ENCODE results near the gene RAI1.

The RAI1 gene

DNA sequence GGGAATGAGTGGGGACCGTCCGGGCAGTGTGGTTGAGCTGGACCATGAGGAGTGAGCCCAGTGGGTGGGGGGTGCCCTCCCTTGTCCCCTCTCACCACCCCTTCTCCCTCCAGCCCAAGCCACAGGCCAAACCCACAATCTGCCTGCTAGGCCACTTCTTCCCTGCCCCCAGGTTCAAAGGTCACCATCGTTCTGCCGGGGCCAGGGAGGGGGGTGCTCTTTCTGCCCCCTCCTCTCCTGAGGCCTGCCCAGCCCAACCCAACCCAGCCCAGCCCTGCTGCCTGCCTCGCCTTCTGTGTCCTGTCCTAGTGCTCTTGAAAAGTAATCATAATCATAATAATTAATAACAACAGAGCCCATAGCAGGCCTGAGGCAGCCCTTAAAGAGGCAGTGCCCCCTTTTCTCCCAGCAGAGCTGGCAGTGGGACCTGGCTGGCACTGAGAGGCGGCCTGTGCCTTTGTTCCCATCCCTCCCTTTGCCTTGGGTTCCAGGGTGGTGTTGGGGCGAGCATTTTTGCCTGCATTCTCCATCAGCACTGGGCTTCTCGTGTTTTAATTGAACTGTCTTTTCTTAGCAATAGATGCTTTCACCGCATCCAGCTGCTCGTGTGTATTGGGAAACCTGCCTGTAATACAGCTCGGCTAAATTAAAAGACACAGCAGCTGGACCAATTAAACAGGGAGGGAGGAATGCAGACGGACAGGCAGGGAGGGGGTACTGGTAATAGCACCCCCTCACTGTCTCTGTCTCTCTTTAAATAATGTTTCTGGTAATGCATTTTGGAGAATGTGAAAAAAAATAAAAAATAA lies 108.8 kb downstream of the RAI1 start:
- DNase-seq, result no peak

GRCh38 chr17:17790637-17791464 lies 109.6 kb downstream of the RAI1 start:
- DNase-seq, result no peak

- DNase-seq, result no peak
Measured at GRCh38 chr17:17792037-17792550, 110.8 kb downstream of the RAI1 start.

GRCh38 chr17:17792551-17793377 lies 111.5 kb downstream of the RAI1 start:
- no peak for DNase-seq

DNA sequence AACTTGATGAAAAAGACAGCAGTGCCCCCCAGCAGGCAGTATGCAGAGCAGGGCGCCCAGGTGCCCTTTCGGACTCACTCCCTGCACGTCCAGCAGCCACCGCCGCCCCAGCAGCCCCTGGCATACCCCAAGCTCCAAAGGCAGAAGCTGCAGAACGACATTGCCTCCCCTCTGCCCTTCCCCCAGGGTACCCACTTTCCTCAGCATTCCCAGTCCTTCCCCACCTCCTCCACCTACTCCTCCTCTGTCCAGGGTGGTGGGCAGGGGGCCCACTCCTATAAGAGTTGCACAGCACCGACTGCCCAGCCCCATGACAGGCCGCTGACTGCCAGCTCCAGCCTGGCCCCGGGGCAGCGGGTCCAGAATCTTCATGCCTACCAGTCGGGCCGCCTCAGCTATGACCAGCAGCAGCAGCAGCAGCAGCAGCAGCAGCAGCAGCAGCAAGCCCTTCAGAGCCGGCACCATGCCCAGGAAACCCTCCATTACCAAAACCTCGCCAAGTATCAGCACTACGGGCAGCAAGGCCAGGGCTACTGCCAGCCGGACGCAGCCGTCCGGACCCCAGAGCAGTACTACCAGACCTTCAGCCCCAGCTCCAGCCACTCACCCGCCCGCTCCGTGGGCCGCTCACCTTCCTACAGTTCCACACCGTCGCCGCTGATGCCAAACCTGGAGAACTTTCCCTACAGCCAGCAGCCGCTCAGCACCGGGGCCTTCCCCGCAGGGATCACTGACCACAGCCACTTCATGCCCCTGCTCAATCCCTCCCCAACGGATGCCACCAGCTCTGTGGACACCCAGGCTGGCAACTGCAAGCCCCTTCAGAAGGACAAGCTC lies 112.3 kb downstream of the RAI1 start:
- no peak for DNase-seq

- DNase-seq, result no peak
Measured at GRCh38 chr17:17794382-17794781, 113.1 kb downstream of the RAI1 start.

- no peak for DNase-seq
Measured at GRCh38 chr17:17795296-17795695, 114.0 kb downstream of the RAI1 start.

- no peak for DNase-seq
Measured at GRCh38 chr17:17795946-17796786, 114.9 kb downstream of the RAI1 start.

GRCh38 chr17:17796787-17797061 lies 115.5 kb downstream of the RAI1 start:
- no peak for DNase-seq

DNA sequence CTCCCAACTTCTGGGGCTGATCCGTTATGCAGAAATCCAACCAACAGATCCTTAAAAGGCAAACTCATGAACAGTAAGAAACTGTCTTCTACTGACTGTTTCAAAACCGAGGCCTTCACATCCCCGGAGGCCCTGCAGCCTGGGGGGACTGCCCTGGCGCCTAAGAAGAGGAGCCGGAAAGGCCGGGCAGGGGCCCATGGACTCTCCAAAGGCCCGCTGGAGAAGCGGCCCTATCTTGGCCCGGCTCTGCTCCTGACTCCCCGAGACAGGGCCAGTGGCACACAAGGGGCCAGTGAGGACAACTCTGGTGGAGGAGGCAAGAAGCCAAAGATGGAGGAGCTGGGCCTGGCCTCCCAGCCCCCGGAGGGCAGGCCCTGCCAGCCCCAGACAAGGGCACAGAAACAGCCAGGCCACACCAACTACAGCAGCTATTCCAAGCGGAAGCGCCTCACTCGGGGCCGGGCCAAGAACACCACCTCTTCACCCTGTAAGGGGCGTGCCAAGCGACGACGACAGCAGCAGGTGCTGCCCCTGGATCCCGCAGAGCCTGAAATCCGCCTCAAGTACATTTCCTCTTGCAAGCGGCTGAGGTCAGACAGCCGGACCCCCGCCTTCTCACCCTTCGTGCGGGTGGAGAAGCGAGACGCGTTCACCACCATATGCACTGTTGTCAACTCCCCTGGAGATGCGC lies 116.0 kb downstream of the RAI1 start:
- no peak for DNase-seq

GRCh38 chr17:17798010-17798556 lies 116.8 kb downstream of the RAI1 start:
- DNase-seq, result no peak

DNA sequence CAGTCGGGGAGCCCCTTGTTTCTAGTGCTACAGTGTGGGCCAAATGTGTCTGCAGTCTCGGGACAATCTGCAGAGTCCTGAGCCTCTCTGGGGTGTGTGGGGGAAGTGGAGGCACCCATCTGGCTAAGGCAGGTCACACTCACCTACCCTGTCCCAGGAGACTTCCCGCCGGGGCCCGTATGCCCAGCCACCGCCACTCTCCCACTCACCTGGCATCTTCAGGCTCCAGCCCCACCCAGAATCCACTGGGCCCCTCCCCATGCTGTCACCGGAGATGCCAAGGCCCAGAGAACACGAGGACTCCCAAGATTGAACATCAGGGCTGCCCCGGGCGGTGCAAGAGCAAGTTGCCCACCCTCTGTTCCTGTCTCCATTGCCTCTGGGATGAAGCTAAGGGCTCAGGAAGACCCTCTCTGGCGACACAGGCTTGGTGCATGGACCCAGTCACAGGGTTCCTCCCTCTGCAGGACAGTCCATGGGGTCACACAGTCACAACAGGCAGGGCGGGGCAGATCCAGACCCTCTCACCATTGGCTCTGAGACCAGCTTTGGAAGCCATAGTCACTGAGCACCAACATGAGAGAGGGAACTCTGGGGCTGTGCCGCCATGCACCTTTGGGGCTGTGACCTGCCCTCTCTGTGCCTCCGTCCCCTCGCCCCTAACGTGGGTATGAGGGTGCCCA lies 117.5 kb downstream of the RAI1 start:
- DNase-seq, result no peak

- DNase-seq, result no peak
Measured at GRCh38 chr17:17800504-17801021, 119.3 kb downstream of the RAI1 start.

- DNase-seq, result no peak
Measured at GRCh38 chr17:17801800-17802481, 120.7 kb downstream of the RAI1 start.

DNA sequence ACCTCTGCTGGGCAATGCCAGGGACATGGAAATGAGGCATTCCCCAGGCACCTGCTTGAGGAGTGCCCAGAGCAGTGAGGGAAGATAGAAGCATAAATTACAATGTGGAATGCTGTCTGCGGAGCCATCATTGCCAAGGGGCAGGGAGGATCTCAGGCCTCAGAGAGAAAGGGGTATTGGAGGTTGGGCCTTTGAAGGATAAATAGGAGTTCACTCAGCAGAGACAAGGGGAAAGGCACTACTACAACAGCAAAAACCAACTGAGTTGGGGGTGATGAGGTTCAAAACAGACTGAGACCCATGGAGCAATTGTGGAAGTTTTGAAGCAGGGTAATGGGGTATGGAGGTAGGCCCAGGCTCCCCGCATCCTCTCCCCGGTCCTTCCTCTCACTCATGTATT lies 122.7 kb downstream of the RAI1 start:
- DNase-seq, result no peak

DNA sequence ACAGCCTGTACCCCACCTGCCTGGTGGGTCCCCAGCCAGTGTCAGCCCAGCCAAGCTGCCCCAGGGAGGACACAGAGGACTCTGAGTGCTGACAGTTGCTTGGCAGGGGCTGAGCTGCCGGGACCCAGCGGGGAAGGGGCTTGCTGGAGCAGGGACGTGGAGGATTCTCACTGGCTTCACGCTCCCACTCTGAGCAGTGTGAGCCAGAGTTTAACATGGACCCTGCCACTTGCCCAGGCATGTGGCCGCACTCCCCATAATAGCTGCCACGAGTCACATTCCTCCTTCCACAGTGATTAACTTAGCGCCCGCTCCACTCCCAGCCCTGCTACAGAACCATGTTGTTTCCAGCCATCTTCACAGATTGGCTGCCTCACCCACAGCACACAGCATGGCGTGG lies 124.3 kb downstream of the RAI1 start:
- DNase-seq, result no peak

- no peak for DNase-seq
Measured at GRCh38 chr17:17806035-17806434, 124.8 kb downstream of the RAI1 start.

GRCh38 chr17:17806611-17807274 lies 125.5 kb downstream of the RAI1 start:
- no peak for DNase-seq

Data from RPMI8226 (cell line).